Vagina (tissue), 2 donors: ENCODE measurements around the gene LBX2. TPM values are rescaled to one million over a fixed set of nuclear protein-coding genes. Genes with fewer than 3 reads are reported as not detected.
A peak's percentile ranks its signal among the peaks of the same experiment; 100 is the strongest.

ENCODE experiments used
- DNase-seq, 2 donors: peaks; one replicate each; pipeline ENCODE4 v3.0.0-alpha.2; 2017; ENCODE audit errors: extremely low spot score in 2 of 2
- H3K27ac ChIP-seq: fragments of 200-600 bp; sonication (generic); one replicate; pipeline ENCODE4 v1.5.1; 2019
- H3K27me3 ChIP-seq: fragments of 200-600 bp; sonication (generic); one replicate; pipeline ENCODE4 v1.5.1; 2019
- H3K36me3 ChIP-seq, 2 donors: fragments of 200-600 bp; sonication (generic); one replicate each; pipeline ENCODE4 v1.5.1; 2017 to 2019
- H3K4me1 ChIP-seq: fragments of 200-600 bp; sonication (generic); one replicate; pipeline ENCODE4 v1.5.1; 2019
- H3K4me3 ChIP-seq, 2 donors: fragments of 200-600 bp; sonication (generic); 1 replicate in 1 of 2; 2 replicates in 1 of 2; pipeline ENCODE4 v1.5.1; 2016 to 2019
- H3K9me3 ChIP-seq: fragments of 200-600 bp; sonication (generic); one replicate; pipeline ENCODE4 v1.5.1; 2019
- CTCF ChIP-seq, 3 experiments: fragments of 450-650 bp in 2 of 3; fragments of 200-600 bp in 1 of 3; sonication (generic) in 1 of 3; IDR thresholded peaks; one replicate each; pipeline ENCODE4 v1.5.1; 2017 to 2019; ENCODE audit warnings: antibody characterized with exemption in 3 of 3, mild to moderate bottlenecking in 2 of 3, moderate library complexity in 2 of 3
- POLR2A ChIP-seq, 2 donors: fragments of 450-650 bp; IDR thresholded peaks; one replicate each; pipeline ENCODE4 v1.6.1; 2017; ENCODE audit warnings: antibody characterized with exemption in 2 of 2, mild to moderate bottlenecking in 2 of 2, moderate library complexity in 2 of 2
- POLR2AphosphoS5 ChIP-seq, 2 donors: sonication (generic); formaldehyde crosslinking; IDR thresholded peaks; one replicate each; pipeline ENCODE4 v1.9.0; 2017; ENCODE audit warnings: antibody characterized with exemption in 2 of 2, mild to moderate bottlenecking in 2 of 2, low read depth in 1 of 2; ENCODE audit not compliant: insufficient read depth in 1 of 2
- intact Hi-C: fragments of 100-400 bp; cut with DNase I; formaldehyde crosslinking; loops from one replicate; pipeline ENCODE4 v1.15.1; 2023
- total RNA-seq: library from RNA; depleted of rRNA; stranded (reverse); fragments of >200 nt; gene quantifications from one replicate; pipeline ENCODE4 v1.2.3, GENCODE V29; 2016

LBX2 gene
- total RNA-seq, 1 donor from 2014 or later, result not detected

GRCh38 chr2:74534411-74534810 is 35.0 kb upstream of the LBX2 start:
- TF ChIP-seq CTCF (IDR thresholded peaks at IDR 0.05) (no peak), POLR2AphosphoS5 (IDR thresholded peaks at IDR 0.05; ENCODE audit: insufficient read depth in 1 of 2, low read depth in 1 of 2) (no peak), POLR2A (IDR thresholded peaks at IDR 0.05) (no peak)
- no peaks in the 10 kb centered on the region for H3K9me3 ChIP-seq
- no peak for DNase-seq
- H3K4me3 ChIP-seq, result no peak overlapping the region
- no peak overlapping the region for H3K27ac ChIP-seq
- H3K27me3 ChIP-seq, result no peaks in the 10 kb centered on the region
- intact Hi-C loops, result no loop called here
- H3K36me3 ChIP-seq, result peaks cover 0 to 4% of the 10 kb centered on the region in 2 donors
- peaks cover 17% of the 10 kb centered on the region for H3K4me1 ChIP-seq

DNA sequence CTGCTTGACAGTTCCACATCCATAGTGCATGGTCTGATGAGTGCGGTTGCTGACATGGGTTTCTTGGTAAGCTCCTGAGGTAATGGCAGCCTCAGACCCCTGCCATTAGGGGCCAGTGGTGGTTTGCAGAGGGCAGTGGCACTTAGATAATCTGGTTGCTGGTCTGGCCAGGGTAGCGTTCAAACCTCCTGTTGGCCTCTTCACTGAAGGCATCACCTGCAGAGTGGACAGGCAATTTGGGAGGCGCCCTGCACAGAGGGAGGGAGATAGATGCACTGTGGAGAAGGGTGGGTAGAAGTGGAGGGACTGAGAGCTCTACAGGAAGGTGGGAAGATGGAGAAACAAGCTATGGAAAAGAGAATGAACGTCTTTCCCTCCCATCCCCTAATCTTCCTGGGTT is 34.1 kb upstream of the LBX2 start:
- no peak for TF ChIP-seq POLR2AphosphoS5 (IDR thresholded peaks at IDR 0.05; ENCODE audit: insufficient read depth in 1 of 2, low read depth in 1 of 2)
- no peak for TF ChIP-seq CTCF (IDR thresholded peaks at IDR 0.05)
- TF ChIP-seq POLR2A (IDR thresholded peaks at IDR 0.05), result no peak
- Histone ChIP-seq H3K27ac (no peak overlapping the region), H3K9me3 (no peaks in the 10 kb centered on the region), H3K36me3 (peaks cover 0 to 4% of the 10 kb centered on the region in 2 donors), H3K4me3 (no peak overlapping the region), H3K4me1 (peaks cover 25% of the 10 kb centered on the region), H3K27me3 (no peaks in the 10 kb centered on the region)
- DNase-seq, result no peak
- intact Hi-C loops, result no loop called here

GRCh38 chr2:74532222-74532621 is 32.8 kb upstream of the LBX2 start:
- H3K4me1 ChIP-seq, result peaks cover 33% of the 10 kb centered on the region
- no peaks in the 10 kb centered on the region for H3K9me3 ChIP-seq
- intact Hi-C loops, result no loop called here
- no peaks in the 10 kb centered on the region for H3K27me3 ChIP-seq
- peaks cover 0 to 10% of the 10 kb centered on the region in 2 donors for H3K36me3 ChIP-seq
- no peak for TF ChIP-seq POLR2A (IDR thresholded peaks at IDR 0.05)
- no peak for TF ChIP-seq CTCF (IDR thresholded peaks at IDR 0.05)
- TF ChIP-seq POLR2AphosphoS5 (IDR thresholded peaks at IDR 0.05; ENCODE audit: insufficient read depth in 1 of 2, low read depth in 1 of 2), result no peak
- no peak overlapping the region for H3K27ac ChIP-seq
- no peak for DNase-seq
- H3K4me3 ChIP-seq, result no peak overlapping the region

GRCh38 chr2:74531666-74532065 is 32.3 kb upstream of the LBX2 start:
- intact Hi-C loops, result no loop called here
- Histone ChIP-seq H3K27ac (no peak overlapping the region), H3K9me3 (no peaks in the 10 kb centered on the region), H3K27me3 (no peaks in the 10 kb centered on the region), H3K4me3 (no peak overlapping the region), H3K36me3 (peaks cover 0 to 16% of the 10 kb centered on the region in 2 donors), H3K4me1 (peaks cover 33% of the 10 kb centered on the region)
- TF ChIP-seq POLR2A (IDR thresholded peaks at IDR 0.05), result no peak
- no peak for TF ChIP-seq CTCF (IDR thresholded peaks at IDR 0.05)
- no peak for TF ChIP-seq POLR2AphosphoS5 (IDR thresholded peaks at IDR 0.05; ENCODE audit: insufficient read depth in 1 of 2, low read depth in 1 of 2)
- DNase-seq, result no peak

DNA sequence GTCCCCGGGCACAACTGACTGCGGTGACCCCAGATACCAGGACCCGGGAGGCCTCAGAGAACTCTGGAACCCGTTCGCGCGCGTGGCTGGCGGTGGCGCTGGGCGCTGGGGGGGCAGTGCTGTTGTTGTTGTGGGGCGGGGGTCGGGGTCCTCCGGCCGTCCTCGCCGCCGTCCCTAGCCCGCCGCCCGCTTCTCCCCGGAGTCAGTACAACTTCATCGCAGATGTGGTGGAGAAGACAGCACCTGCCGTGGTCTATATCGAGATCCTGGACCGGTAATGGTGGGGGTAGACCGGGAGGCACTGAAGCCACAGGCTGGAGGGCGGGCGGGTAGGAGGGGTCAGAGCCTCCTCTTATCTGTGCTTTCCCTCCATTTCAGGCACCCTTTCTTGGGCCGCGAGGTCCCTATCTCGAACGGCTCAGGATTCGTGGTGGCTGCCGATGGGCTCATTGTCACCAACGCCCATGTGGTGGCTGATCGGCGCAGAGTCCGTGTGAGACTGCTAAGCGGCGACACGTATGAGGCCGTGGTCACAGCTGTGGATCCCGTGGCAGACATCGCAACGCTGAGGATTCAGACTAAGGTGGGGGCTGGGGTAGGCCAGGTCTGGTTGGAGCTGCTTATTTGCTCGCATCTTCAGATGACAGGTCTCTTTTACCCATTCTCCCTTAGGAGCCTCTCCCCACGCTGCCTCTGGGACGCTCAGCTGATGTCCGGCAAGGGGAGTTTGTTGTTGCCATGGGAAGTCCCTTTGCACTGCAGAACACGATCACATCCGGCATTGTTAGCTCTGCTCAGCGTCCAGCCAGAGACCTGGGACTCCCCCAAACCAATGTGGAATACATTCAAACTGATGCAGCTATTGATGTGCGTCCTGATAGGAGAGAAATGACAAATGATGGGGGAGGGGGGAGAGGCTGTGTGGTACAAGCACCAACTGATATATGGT is 31.1 kb upstream of the LBX2 start:
- Histone ChIP-seq H3K27me3 (no peaks in the 10 kb centered on the region), H3K4me1 (peaks cover 33% of the 10 kb centered on the region), H3K9me3 (no peaks in the 10 kb centered on the region), H3K36me3 (peaks cover 0 to 25% of the 10 kb centered on the region in 2 donors), H3K27ac (peak overlapping the region; percentile 85), H3K4me3 (peak overlapping the region; percentile 87 to 88)
- TF ChIP-seq CTCF (IDR thresholded peaks at IDR 0.05) (no peak), POLR2A (IDR thresholded peaks at IDR 0.05) (no peak), POLR2AphosphoS5 (IDR thresholded peaks at IDR 0.05; ENCODE audit: insufficient read depth in 1 of 2, low read depth in 1 of 2) (no peak)
- no peak for DNase-seq
- intact Hi-C loops, result no loop called here
